Inferior parietal cortex (tissue), 1 donor: ENCODE data around the gene NLRP1.

Source experiments
- DNase-seq: peaks from one replicate; pipeline ENCODE4 v3.0.0-alpha.2; 2016; ENCODE audit errors: extremely low spot score

Gene NLRP1

DNA sequence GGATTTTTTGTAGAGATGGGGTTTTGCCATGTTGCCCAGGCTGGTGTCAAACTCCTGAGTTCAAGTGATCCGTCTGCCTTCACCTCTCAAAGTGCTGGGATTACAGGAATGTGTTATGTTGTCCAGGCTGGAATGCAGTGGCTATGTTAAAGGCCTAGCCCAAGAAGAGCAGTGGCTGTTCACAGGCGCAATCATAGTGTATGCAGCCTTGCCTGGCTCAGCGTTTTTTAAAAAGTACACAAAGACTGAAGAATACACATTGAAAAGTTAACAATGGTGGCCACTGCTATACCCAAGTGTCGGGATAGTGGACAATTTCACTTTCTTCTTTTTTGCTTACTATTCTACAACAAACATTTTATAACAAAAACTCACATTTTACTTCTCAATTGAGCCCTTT lies 105.3 kb downstream of the NLRP1 start:
- no peak for DNase-seq

DNA sequence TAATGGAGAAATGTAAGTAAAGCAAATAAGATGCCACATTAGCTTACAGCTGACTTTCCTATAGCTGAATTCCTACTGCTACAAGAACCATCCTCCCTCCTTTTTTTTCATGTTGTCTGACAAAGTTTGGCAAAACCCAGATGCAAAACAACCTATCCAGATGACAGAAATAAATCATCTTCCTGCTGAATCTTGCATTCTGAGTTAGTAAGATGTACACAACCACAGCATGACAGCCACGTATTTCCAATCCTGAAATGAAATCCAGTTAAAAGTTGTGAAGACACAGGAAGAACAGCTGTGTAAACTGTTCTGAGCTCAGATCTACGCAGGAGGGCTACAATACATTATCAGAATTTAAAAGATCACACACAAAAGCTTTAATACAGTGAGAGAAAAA lies 110.4 kb downstream of the NLRP1 start:
- no peak for DNase-seq

DNA sequence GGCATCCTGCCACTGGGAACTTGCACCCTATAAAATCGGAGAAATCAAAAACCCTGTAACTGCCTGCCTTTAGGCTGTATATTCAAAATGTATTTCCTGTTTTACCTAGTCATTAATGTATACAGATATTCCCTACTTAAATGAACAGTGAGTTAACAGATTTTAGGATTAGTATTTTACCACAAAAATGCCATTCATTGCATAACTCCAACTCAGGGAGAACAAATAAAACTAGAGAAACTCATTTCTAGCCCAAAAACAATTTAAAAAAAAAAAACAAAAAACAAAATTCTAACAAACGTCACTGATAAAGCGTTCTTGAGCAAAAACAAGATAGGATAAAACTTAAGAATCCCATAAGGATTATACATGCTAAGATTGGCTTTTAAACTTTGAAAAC lies 111.8 kb downstream of the NLRP1 start:
- no peak for DNase-seq

DNA sequence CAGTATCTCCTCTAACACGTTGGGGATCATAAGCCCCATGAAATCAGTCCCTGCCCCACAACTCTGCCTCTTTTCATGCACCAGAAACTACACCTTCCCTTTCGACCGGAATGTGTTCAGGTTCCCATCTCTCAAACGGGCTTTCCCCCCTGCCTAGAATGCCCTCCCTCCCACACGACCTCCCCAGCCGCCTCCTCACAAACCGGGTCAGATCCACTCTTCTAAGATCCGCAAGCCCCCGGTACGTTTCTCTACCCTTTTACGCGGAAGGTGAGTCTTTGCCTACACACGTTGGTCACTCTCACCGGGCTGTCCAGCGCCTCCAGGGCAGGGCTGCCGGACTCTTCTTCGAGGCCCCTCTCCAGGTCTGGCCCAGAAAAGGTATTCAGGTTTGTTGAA lies 116.2 kb downstream of the NLRP1 start:
- no peak for DNase-seq

DNA sequence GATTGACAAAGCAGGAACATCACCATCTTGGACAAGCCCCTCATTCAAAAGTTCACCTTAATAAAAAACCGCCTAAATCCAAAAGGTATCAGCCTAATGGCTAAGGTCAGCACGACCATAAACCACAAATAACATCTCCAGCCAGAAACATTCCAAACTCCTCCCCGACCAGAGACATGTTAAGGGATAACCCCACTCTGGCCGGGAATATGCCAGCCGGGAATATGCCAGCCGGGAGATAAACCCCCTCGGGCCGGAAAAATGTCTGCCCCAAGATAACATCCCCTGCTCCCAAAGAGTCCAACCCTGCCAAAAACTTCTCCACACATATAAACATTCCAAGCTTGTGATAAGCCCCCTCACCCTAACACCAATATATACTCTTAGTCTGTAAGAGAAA lies 116.9 kb downstream of the NLRP1 start:
- no peak for DNase-seq

DNA sequence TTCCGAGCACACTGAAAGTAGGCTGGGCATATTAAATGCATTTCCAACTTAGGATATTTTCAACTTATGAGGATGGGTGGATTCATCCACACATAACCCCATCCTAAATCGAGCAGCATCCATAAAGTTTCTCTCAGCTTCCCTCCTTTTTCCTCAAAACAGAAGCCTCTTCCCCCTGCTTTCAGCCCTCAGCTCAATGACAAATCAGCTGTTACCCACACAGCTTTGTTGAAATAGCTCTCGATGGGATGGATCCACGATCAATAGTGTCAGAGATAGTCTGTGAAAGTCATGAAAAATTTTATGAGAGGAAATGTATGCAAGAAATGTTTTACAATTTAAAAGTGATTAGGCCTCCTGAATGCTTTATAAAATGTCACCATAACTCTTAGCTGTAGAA lies 118.0 kb downstream of the NLRP1 start:
- DNase-seq, result no peak

DNA sequence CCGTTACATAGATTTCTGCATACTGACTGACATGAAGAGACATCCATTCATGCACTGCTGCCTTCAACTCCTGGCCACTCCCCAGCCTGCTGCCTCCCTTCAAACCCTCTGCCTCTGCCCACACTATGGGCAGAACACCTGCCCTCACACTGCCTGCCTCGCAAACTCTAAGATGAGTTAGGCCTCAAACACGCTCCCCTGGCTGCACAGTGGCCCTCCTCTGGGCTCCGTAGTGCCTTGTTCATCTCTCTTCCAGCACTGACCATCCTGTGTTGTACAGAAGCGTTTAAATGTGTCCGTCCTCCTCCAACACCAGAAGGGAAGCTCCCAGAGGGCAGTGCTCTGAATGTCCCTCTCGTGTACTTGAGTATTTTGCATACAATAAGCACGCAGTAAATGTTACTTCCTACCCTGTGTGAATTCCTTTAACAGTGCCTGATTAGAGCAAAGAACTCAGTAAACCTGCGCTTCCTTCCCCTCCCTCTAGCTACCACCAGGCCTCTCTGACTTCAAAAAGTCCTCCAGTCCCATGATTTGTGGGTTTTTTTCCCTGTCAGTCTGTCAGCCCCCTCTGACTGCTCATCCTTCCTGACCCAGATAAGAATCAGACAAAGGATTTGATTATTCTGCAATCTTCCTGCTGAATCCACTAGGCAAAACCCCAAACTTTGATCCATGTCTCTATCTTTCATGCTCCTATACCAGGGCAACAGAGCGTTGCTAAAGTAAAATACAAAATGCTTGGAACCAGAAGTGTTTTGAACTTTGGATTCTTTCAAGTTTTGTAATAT lies 119.4 kb downstream of the NLRP1 start:
- no peak for DNase-seq
